Measurements from ENCODE around the gene TBX15.
"Not testable (repeated sequence)": the region's sequence is repeated elsewhere in the genome, so short reads cannot be mapped to it uniquely, and the experiment has no call there.

The TBX15 gene

DNA sequence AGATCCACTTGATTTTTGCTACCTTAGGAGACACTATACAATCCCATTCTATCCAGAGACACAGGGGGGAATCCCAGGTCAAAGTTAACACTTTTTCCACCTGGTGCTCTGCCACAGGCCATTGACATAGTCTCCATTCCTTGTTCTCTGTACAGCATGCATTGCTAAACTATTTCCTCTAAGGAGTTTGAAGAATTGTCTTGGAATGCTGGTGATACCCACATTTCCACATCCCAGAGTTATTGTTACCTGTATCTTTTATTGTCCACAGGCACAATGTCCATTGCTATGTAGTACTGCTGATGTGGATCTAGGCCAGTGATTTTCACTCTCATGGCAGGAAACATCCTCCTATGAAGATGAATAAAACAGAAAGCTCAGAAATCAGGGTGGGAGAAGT is 61.9 kb downstream of the TBX15 start:
- no peak for DNase-seq (ENCODE audit: low spot score)

DNA sequence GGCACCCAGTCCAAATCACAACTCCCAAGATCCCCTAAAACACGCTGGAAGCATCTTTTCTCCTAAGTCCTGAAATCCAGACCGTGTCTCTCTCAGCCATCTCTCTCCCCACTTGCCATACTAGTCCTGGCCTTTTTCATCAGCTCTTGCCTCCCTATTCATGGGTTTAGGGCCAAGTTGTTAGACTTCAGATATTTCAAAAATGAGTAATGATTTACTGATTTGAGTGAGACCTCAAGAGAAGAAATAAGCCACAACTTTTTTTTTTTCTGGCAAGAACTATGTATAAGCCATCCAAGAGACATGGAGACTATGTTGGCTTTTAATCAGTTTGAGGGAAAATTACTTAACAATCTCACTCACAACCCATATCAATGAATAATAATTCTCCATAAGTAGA is 62.5 kb downstream of the TBX15 start:
- no peak for DNase-seq (ENCODE audit: low spot score)

DNA sequence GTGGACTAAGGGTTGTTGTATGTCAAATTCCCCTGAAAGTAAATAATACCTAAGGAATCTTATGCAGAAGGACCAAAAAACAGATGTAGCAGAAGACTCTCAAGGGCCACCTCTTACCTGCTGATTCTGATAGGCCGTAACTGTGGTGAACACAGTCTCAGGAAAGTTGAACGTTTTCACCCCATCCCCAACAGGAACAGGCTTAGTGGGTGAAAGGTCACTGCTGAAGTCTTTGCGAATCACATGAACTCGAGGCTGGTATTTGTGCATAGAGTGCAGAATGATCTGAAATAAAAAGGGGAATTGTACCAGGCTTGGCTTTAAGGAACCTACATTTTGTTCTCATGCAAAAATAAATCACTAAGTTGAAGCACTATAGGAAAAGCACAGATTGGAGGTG is 64.8 kb downstream of the TBX15 start:
- no peak for DNase-seq (ENCODE audit: low spot score)

DNA sequence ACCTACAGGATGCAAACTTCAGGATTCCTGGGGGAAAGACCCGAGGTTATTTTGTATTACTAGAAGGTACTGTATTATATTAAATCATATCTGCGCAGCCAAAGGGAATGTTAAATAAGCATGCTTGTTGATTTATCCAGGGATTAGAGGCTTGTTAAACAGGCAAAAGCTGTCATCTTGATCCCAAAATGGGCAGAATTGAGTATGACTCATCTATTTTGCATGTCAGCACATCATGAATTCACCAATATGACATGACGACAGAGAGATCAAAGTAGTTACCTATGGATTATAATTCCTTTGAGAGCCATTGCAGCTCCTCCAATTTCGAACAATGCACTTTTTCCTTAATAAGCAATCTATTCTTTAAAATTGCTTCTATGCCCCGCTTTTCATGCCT is 66.1 kb downstream of the TBX15 start:
- no peak for DNase-seq (ENCODE audit: low spot score)

DNA sequence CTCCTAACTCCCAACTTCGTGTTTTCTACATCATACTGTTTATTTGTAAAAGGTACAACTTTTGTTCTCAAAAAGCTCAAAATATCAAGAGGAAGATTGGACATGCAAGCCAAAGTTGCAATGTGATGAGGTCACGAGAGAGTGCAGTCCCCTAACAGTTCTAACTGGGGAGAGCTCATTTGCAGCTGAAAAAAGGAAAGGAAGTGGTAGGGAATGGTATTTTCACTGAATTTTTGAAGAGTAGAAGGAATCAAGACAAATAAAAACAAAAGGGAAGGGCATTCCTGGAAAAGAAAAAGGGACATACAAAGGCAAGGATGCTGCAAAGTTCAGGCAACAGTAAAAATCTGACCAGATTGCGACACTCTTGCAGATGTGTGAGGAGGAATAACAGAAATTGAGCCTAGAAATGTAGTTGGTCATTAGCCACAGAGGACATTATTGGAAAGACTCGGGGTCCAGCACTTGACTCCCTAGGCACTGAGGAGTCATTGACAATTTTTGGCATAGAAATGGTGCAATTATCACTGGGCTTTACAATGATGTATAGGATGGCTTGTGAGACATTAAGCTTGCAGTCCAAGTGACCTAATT is 67.9 kb downstream of the TBX15 start:
- no peak for DNase-seq (ENCODE audit: low spot score)

DNA sequence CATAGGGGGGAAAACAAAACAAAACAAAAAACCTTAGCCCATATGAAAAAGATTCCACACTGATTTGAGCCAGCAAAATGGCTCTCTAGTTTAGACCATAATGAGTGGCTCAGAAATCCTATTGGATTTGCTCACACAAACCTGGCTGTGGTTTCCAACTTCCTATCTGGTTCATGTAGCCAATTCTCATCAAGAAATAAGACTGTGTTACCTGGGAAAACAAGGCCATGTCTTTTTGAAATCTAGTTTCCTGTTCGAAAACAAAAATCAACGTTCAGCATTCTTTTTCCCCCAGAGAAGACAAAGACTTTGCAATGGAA is 69.2 kb downstream of the TBX15 start:
- DNase-seq (ENCODE audit: low spot score) = no peak

DNA sequence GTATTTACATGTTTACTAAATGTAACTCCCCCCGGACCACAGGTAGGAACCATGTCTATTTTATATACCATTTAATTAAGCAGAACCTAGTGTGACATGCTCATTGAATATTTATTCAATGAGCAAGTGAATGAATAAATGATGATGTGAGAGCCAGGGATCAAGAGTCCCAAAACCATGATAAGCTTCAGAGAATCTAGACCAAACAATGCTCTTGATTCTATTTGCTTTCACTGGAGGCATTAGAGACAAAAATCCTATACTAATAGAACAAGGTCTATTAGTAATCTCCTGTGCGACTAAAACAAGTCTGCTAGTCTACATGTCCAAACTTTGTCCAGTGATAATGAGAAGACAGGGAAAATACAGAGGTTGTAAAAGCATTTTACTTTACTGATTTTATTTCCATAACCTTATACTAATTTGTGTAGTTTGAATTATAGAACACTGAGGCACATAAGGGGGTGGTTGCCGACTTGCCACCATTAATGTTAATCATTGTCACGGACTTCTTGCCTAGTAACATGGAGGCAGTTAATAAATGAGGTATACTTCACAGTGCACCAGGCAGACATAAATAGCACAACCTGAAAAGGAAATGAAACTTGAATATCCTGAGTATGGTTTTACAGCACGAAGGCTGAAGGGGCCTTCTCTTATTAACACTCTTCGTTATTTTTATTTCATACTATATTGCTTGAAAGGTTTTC is 69.8 kb downstream of the TBX15 start:
- DNase-seq (ENCODE audit: low spot score) = no peak

DNA sequence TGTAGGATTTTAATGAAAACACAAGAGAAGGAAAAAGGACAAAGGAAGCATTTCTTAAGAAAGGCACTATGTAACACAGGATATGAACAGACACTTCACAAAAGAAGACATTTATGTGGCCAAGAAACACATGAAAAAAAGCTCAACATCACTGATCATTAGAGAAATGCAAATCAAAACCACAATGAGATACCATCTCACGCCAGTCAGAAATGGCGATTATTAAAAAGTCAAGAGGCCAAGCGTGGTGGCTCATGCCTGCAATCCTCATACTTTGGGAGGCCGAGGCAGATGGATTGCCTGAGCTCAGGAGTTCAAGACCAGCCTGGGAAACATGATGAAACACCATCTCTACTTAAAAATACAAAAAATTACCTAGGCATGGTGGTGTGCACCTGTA is 71.8 kb downstream of the TBX15 start:
- not testable (repeated sequence) for DNase-seq (ENCODE audit: low spot score)

DNA sequence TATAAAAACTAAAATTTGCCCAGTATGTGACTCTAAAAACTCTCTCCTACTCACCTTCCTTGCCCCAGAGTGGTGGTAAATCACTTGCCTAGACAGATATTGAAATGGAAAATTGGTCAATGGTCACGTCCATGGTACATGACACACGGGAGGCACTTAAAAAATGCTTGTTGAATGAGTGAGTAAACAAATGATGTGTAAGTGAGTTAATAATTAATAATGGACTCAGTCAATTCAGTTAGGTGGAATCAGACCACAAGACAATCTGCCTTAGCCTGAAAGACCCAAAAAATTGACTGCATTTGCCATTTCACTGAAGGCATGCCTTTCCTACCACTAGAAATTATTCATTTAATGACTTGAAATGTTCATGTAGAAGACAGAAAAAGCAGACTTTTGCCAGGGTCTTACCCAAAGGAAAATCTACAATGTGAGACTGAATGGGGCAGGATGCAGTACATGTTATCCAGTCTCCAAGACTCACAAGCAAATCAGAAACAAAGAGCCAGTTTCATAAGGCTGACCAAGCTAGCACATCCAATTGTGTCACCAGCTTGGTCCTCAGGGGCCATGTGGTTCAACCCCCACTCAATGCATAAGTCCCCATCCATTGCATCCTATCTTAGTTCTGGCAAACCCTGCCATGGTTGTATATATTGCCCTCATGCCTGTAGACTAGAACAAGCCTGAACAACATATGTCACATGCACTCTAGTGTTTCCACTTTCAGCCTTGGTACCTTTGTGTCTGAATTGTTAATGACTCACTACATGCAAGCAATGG is 73.6 kb downstream of the TBX15 start:
- DNase-seq (ENCODE audit: low spot score) = no peak

DNA sequence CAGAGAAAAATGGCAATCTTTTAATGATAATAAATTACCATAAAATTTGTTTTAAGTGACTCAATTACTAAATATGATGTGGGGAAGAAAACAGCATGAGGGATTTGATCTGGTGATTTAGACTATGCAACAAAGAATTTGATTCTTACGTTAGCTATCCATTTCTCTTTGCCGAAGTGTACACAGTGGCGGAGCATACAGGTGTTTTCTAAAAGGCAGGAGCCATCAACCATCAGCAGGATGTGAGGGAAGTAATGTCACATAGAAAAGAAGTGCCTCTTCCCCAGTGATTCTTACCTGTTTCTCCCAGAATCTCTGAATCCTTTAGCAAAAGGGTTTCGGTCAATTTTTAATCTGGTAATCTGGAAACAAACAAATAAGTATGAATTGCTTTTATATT is 74.3 kb downstream of the TBX15 start:
- DNase-seq (ENCODE audit: low spot score) = no peak

DNA sequence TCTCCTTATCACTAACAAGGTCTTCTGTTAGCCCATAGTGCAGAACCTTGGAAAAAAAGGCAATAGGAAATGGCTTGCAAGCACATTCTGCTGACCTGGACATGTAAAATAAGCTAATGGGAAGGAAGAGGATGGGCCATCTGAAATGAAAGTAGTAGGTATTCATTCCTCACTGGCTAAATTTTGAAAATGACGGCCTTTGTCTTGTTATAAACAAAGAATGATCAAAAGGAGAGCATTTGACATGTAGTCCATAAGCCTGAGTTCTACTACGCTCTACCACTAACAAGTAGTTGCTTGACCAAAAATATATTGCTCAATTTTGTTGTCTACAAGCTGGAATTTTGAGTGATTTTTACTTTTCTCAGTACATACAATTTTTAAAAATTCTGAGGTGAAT is 75.6 kb downstream of the TBX15 start:
- DNase-seq (ENCODE audit: low spot score) = no peak

DNA sequence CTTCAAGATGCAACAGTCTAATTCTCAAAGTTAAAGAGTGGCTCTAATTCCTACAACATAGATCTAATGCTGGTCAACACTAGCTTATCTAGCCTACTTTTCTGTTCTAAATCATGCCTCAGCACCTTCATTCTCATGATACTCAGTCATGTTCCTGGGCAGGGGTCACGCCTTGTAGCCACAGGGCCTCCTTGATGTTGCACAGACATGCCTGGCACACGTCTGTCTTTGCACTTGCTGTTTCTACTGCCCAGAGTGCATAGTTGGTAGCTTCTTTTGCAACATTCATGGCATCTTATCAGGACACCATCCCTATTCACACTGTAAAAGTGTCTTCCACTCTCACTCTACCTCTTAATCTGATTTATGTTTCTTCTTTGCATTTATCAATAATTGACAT is 76.6 kb downstream of the TBX15 start:
- no peak for DNase-seq (ENCODE audit: low spot score)

DNA sequence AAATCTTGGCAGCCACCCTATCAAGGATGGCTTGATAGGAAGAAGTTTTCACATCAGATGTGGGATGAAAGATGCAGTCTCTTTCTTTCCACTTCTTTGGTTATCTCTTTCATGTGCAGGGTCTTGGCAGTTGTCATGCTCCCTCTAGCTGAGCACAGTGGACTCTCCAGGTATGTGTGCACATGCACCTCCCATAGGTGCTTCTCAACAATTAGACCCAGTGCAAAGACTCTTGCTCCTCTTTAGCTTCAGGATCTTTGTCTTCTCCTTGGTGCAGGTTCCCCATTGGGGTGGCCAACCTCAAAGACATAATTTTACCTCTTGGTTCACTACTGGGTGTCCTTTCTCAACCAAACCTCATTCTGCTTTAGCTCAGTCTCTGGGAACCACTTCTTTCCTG is 80.7 kb downstream of the TBX15 start:
- no peak for DNase-seq (ENCODE audit: low spot score)

DNA sequence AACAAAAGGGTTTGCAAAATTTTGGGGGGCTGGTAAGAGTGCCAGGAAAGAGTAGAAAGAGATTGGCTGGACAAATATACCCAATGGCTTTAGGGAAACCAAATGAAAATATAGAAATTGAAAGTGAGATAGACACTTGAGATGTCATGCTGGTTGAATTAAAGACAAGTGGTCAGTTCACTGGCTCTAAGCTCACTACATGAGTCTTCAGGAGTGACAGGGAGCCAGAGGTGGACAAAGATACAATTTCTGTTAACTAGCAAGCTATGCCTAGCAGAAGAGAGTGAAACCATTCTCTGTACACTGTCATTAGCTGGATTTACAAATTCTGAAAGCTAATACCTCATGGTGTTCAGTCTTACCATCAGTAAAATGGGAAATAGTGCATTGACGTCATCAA is 82.5 kb downstream of the TBX15 start:
- no peak for DNase-seq (ENCODE audit: low spot score)

DNA sequence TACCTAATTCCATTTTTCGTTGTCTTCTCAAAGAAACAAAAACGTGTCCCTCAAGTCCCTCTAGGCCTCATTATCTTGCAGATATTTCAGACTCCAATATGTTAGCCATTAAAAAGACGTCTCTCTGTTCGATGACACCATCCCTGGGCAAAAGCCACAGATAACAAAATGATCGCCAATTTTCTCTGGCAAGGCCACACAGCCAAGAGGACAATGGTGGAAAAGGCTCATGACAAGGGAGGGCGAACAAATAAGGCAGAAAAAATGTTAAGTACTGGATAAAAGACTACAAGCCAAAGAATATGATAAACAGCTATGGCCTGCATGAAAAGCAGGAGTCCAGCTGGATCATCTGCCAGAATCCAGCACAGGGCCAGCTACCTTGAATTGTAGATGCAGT is 82.9 kb downstream of the TBX15 start:
- no peak for DNase-seq (ENCODE audit: low spot score)

DNA sequence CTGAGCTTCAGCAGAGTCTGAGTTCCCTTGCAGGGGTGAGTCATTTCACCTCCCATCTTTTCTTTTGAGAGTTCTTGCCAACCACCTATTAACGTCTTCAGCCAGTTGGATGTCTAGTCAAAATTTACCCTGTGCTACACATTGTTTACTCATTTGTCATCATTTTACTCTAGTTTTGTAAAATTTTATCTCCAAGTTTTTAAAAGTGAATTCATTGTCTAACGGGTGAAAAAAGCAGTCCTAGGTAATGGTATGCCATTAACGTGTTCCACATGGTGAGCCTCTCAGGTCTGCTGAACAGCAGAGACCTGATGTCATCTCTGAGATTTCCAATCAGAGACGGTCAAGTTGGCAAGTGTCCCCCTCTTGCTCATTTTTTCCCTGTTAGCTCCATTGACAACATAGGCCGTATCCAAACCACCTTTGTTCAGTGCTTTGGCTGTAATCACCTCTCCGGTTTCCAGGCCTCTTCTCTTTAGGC is 85.4 kb downstream of the TBX15 start:
- DNase-seq (ENCODE audit: low spot score) = no peak

DNA sequence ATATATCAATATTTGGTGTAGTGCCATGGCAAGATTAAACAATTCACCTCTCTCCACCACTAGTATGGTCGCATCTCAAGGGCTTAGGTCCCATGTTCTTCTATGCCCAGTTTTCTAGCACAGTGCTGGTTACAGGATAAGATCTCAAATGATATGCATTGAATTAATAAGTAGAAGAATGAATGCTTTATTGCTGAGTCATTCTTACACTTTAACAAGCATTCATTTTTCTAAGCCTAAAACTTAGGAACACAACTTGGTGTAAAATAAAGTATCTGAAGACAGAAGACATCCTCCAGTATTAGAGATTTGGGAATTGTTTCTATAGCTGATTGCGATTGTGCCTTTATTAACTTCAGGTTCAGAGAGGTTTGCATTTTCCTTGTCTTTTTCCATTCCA is 85.8 kb downstream of the TBX15 start:
- DNase-seq (ENCODE audit: low spot score) = no peak

DNA sequence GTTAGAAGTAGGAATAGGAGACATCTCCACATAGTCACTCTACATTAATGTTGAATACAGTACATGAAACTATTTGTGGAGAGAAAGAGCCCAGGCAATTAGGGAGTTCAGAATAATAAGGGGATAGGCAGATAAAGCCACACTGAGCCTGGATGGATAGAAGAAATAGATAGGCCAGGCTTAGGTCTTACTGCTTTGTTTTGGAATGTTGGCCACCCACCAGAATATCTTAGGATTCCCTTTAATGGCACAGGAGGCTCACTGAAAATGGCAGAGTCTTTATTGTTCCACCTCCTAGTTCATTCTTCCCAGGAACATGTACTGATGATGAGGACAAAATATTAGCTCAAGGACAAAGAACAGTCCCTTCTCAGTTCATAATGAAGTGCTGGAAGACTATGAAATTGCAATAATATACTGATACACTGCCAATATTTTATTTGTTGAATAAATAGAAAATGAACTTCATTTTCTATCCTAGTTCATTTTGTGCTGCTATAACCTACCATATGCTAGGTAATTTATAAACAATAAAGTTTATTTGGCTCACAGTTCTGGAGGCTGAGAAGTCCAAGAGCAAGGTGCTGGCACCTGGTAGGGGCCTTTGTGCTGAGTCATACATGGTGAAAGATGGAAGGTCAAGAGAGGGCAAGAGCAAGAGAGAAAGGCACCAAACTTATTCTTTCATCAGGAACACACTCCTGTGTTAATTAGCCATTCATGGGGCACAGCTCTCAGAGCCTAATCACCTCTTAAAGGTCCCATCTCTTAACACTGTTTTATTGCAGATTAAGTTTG is 87.3 kb downstream of the TBX15 start:
- DNase-seq (ENCODE audit: low spot score) = no peak

DNA sequence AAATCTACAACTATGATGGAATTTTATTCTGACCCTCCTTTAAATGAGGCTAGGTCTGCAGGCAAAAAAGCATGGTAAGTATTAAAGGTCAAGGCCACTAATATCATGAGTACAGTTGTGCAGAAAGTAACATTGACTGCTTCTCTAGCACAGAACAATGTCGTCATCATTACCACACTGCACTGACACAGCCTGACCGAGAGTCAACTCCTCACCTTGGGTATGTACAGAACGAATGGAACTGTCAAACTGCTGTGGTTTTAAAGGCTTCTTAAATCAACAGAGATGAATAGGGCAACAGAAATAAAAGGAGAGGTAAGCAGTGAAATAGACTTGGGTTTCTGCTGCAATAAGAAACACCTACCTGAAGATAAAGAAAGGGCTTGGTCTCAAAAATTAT is 88.8 kb downstream of the TBX15 start:
- DNase-seq (ENCODE audit: low spot score) = no peak

DNA sequence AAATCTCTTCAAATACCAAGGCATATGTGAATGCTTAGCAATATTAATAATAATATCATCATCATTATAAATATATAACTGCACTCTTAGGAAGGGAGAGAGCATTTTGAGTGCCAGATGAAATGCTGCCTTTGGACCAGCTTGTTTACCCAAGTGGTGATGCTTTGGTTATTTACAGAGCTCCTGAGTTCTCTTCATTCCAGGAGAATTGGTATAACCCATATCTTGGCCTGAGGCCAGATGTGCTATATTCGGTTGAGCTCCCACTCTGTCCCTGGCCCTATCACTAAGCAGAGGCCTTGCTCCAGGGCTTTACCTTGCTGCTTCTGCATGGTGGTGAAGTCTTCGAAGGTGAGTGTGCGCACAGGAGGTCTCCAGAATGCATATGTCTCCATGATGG is 89.4 kb downstream of the TBX15 start:
- no peak for DNase-seq (ENCODE audit: low spot score)

DNA sequence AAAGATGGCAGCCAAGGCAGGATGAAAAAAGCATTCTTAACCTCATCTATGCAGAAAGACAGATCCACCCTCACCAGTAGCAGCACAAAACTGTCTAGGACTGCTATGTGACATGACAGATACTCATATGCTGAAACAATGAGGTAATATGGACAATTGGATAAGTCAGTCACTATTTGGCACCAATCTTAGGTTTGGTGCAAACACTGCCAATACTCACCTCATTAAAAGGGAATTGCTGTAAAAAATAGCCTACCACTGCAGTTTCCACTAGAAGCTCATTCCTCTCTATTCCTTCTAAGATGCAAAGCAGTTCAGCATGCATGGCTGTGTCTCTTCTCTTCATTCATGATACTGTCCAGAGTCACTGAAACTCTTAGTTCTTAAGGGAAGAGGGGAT is 91.7 kb downstream of the TBX15 start:
- no peak for DNase-seq (ENCODE audit: low spot score)

DNA sequence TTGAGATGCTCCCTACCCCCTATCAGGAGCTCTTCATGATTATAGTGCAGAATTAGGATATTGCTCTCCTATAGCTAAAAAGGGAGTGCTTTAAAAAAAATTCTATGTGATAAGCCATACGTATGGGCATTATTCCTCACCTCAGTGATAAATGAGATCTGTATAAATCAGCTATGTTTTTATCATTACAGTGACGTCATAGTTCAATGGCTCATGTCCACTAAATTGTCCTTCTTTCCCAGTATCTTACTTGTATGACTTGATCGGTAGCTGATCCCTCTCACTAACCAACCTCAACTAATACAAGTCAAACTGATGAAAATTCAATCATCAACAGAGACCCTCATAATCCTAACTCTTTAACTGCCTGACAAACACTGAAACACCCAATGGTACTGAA is 93.3 kb downstream of the TBX15 start:
- no peak for DNase-seq (ENCODE audit: low spot score)

Measured in pons (tissue), 1 donor.